Peyer's patch (tissue), 4 donors: Measurements from ENCODE around the gene PCDHB6.
"Not testable (repeated sequence)": the region's sequence is repeated elsewhere in the genome, so short reads cannot be mapped to it uniquely, and the experiment has no call there.

ENCODE experiments used
- POLR2A ChIP-seq, 2 donors: fragments of 450-650 bp; IDR thresholded peaks; one replicate each; pipeline ENCODE4 v1.5.1; 2017; ENCODE audit warnings: antibody characterized with exemption in 2 of 2, mild to moderate bottlenecking in 2 of 2, moderate library complexity in 2 of 2
- TF ChIP-seq, protein P1 (sequence below), 6 experiments: fragments of 450-650 bp in 4 of 6; fragments of 200-600 bp in 2 of 6; sonication (generic) in 1 of 6; IDR thresholded peaks; one replicate each; pipeline ENCODE4 v1.5.1; 2017 to 2019; ENCODE audit warnings: antibody characterized with exemption in 6 of 6, mild to moderate bottlenecking in 3 of 6, moderate library complexity in 1 of 6

DNA sequence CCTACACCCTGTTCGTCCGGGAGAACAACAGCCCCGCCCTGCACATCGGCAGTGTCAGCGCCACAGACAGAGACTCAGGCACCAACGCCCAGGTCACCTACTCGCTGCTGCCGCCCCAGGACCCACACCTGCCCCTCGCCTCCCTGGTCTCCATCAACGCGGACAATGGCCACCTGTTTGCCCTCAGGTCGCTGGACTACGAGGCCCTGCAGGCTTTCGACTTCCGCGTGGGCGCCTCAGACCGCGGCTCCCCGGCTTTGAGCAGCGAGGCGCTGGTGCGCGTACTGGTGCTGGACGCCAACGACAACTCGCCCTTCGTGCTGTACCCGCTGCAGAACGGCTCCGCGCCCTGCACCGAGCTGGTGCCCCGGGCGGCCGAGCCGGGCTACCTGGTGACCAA, 38.8 kb downstream of the PCDHB6 start:
- TF ChIP-seq, protein P1, sequence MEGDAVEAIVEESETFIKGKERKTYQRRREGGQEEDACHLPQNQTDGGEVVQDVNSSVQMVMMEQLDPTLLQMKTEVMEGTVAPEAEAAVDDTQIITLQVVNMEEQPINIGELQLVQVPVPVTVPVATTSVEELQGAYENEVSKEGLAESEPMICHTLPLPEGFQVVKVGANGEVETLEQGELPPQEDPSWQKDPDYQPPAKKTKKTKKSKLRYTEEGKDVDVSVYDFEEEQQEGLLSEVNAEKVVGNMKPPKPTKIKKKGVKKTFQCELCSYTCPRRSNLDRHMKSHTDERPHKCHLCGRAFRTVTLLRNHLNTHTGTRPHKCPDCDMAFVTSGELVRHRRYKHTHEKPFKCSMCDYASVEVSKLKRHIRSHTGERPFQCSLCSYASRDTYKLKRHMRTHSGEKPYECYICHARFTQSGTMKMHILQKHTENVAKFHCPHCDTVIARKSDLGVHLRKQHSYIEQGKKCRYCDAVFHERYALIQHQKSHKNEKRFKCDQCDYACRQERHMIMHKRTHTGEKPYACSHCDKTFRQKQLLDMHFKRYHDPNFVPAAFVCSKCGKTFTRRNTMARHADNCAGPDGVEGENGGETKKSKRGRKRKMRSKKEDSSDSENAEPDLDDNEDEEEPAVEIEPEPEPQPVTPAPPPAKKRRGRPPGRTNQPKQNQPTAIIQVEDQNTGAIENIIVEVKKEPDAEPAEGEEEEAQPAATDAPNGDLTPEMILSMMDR (IDR thresholded peaks at IDR 0.05): not testable (repeated sequence)
- not testable (repeated sequence) for TF ChIP-seq POLR2A (IDR thresholded peaks at IDR 0.05)
